Gastrocnemius medialis (tissue), 4 donors: ENCODE data around the gene GGT6. TPM values are rescaled to one million over a fixed set of nuclear protein-coding genes. Genes with fewer than 3 reads are reported as not detected.

Source experiments
- ATAC-seq, 2 donors: fragments of 150-250 bp; one replicate each; pipeline ENCODE4 v1.9.1; 2016
- DNase-seq, 2 donors: peaks; one replicate each; pipeline ENCODE4 v3.0.0-alpha.2; 2019
- H3K27ac ChIP-seq, 4 donors: fragments of 200-600 bp; sonication (generic); 1 replicate in 1 of 4; 2 replicates in 3 of 4; pipeline ENCODE4 v1.5.1; 2016 to 2018; ENCODE audit warnings: mild to moderate bottlenecking in 2 of 4, moderate library complexity in 1 of 4
- H3K27me3 ChIP-seq, 3 donors: fragments of 200-600 bp; sonication (generic) in 2 of 3; 1 replicate in 1 of 3; 2 replicates in 2 of 3; pipeline versions ENCODE4 v1.5.1 to v1.6.0; 2016 to 2019; ENCODE audit warnings: mild to moderate bottlenecking in 1 of 3, moderate library complexity in 1 of 3
- H3K36me3 ChIP-seq, 2 donors: fragments of 200-600 bp; sonication (generic) in 1 of 2; one replicate each; pipeline ENCODE4 v1.5.1; 2017 to 2018
- H3K4me1 ChIP-seq, 2 donors: fragments of 200-600 bp; sonication (generic) in 1 of 2; one replicate each; pipeline ENCODE4 v1.5.1; 2016 to 2017; ENCODE audit warnings: mild to moderate bottlenecking in 2 of 2
- H3K4me3 ChIP-seq, 4 donors: fragments of 200-600 bp; sonication (generic) in 3 of 4; 1 replicate in 1 of 4; 2 replicates in 3 of 4; pipeline ENCODE4 v1.5.1; 2016 to 2019; ENCODE audit warnings: mild to moderate bottlenecking in 2 of 4
- H3K9me3 ChIP-seq, 3 donors: fragments of 200-600 bp; sonication (generic) in 2 of 3; 1 replicate in 1 of 3; 2 replicates in 2 of 3; pipeline ENCODE4 v1.5.1; 2016 to 2019
- CTCF ChIP-seq, 5 experiments: fragments of 450-650 bp in 3 of 5; fragments of 200-600 bp in 2 of 5; sonication (generic) in 2 of 5; IDR thresholded peaks in 4 of 5; conservative IDR thresholded peaks in 1 of 5; 1 replicate in 4 of 5; 2 replicates in 1 of 5; pipeline ENCODE4 v1.5.1; 2016 to 2019; ENCODE audit warnings: antibody characterized with exemption in 5 of 5, mild to moderate bottlenecking in 3 of 5, moderate library complexity in 3 of 5
- POLR2A ChIP-seq, 2 donors: fragments of 450-650 bp; IDR thresholded peaks; one replicate each; pipeline ENCODE4 v1.6.1; 2017; ENCODE audit warnings: antibody characterized with exemption in 2 of 2, mild to moderate bottlenecking in 2 of 2, moderate library complexity in 2 of 2
- in situ Hi-C, 4 donors: fragments of 200-750 bp; cut with MboI; loops; one replicate each; pipeline versions ENCODE4 v1.15.0 to v1.8.0; 2017; ENCODE audit warnings: low sequenced_read_pairs in 4 of 4
- intact Hi-C: fragments of 100-400 bp; cut with DNase I; formaldehyde crosslinking; loops from one replicate; pipeline ENCODE4 v1.15.1; 2023; ENCODE audit warnings: low total_unique reads
- total RNA-seq, 4 donors: library from RNA; depleted of rRNA; stranded (reverse); fragments of >200 nt; gene quantifications; one replicate each; pipeline versions ENCODE4 v1.1.0 to v1.2.3, GENCODE V29; 2016

GGT6 gene
- total RNA-seq, 4 donors from 2014 or later, result 0.63 TPM; not detected in 3

GRCh38 chr17:4512156-4513112 lies 47.9 kb downstream of the GGT6 start:
- Histone ChIP-seq H3K9me3 (no peaks in the 10 kb centered on the region), H3K27me3 (no peaks in the 10 kb centered on the region), H3K4me1 (peaks cover 5 to 16% of the 10 kb centered on the region in 2 donors), H3K27ac (peak overlapping the region in 1 of 4 donors; percentile 61), H3K36me3 (no peaks in the 10 kb centered on the region), H3K4me3 (no peak overlapping the region)
- DNase-seq (no peak), ATAC-seq (no peak)
- TF ChIP-seq CTCF (IDR thresholded peaks at IDR 0.05 in 4 of 5, conservative IDR thresholded peaks at IDR 0.05 in 1 of 5), result no peak
- no peak for TF ChIP-seq POLR2A (IDR thresholded peaks at IDR 0.05)
- in situ Hi-C loops, result no loop called here
- intact Hi-C loops, result no loop called here

GRCh38 chr17:4511199-4511932 lies 49.0 kb downstream of the GGT6 start:
- Histone ChIP-seq H3K27me3 (no peaks in the 10 kb centered on the region), H3K36me3 (no peaks in the 10 kb centered on the region), H3K27ac (peak overlapping the region in 3 of 4 donors; percentile 57 to 68 (median 61)), H3K4me3 (no peak overlapping the region), H3K4me1 (peaks cover 13 to 24% of the 10 kb centered on the region in 2 donors), H3K9me3 (no peaks in the 10 kb centered on the region)
- no peak for ATAC-seq
- intact Hi-C loops, result no loop called here
- no peak for DNase-seq
- TF ChIP-seq POLR2A (IDR thresholded peaks at IDR 0.05) (no peak), CTCF (IDR thresholded peaks at IDR 0.05 in 4 of 5, conservative IDR thresholded peaks at IDR 0.05 in 1 of 5) (no peak)
- in situ Hi-C loops, result no loop called here

- Histone ChIP-seq H3K36me3 (no peaks in the 10 kb centered on the region), H3K4me3 (no peak overlapping the region), H3K4me1 (peaks cover 13 to 26% of the 10 kb centered on the region in 2 donors), H3K27me3 (no peaks in the 10 kb centered on the region), H3K9me3 (no peaks in the 10 kb centered on the region), H3K27ac (peak overlapping the region in 3 of 4 donors; percentile 57 to 68 (median 61))
- DNase-seq (no peak), ATAC-seq (no peak)
- TF ChIP-seq POLR2A (IDR thresholded peaks at IDR 0.05) (no peak), CTCF (IDR thresholded peaks at IDR 0.05 in 4 of 5, conservative IDR thresholded peaks at IDR 0.05 in 1 of 5) (no peak)
- intact Hi-C loops, result no loop called here
- in situ Hi-C loops, result no loop called here
Observed at GRCh38 chr17:4510618-4510941, 49.8 kb downstream of the GGT6 start.

- DNase-seq (no peak), ATAC-seq (peak in 1 of 2 donors; percentile 26)
- Histone ChIP-seq H3K27me3 (no peaks in the 10 kb centered on the region), H3K4me1 (peaks cover 13 to 26% of the 10 kb centered on the region in 2 donors), H3K9me3 (no peaks in the 10 kb centered on the region), H3K36me3 (no peaks in the 10 kb centered on the region), H3K4me3 (no peak overlapping the region), H3K27ac (peak overlapping the region; percentile 13 to 68 (median 59))
- in situ Hi-C loops, result no loop called here
- no peak for TF ChIP-seq CTCF (IDR thresholded peaks at IDR 0.05 in 4 of 5, conservative IDR thresholded peaks at IDR 0.05 in 1 of 5)
- TF ChIP-seq POLR2A (IDR thresholded peaks at IDR 0.05), result no peak
- intact Hi-C loops, result no loop called here
Observed at GRCh38 chr17:4509923-4510617, 50.3 kb downstream of the GGT6 start.
